NCI-H1092 treated with DMSO at 0.1 percent for 48 hours (cell line): ENCODE data around the gene CHST12.
"Not testable (repeated sequence)": the region's sequence is repeated elsewhere in the genome, so short reads cannot be mapped to it uniquely, and the experiment has no call there.

ENCODE experiments used
- DNase-seq: peaks from one replicate; lab custom pipeline; 2025; lab: John Stamatoyannopoulos, UW

Gene CHST12

DNA sequence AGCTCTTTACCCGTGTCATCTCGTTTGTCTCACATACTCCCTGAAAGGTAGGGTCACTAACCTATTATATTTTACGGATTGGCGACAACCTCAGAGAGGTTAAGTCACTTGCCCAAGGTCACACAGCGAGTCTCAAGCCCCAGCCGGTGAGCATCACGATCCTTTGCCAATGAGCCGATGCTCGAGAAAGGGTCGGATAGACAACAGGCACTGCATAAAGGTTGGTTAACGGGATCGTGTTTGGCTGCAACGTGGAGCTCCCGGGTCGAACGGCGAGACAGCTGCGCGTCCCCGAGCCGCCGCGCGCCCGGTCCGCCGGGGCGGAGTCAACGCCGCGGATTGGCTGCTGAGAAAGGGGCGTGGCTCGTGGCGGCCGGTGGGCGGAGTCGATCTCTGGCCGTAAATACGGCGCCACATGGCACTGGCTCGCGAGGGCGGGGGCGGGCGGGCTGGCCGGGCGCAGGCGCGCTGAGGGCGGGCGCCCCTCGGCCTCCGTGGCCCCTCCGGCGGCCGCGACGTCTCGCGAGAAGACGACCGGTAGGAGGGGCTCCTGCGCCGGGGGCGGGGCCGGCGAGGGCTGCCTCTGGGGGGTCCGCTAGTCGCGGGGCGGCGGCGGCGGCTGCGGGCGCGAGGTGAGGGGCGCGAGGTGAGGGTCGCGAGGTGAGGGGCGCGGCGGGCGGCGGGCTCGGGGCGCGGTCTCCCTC is at the start of gene CHST12:
Gene CHST12, plus strand, starts transcription at position 598 of the 704 bp plus-strand sequence. CDS start 29,029 bp downstream, outside the sequence.
- peak; percentile 95 for DNase-seq

DNA sequence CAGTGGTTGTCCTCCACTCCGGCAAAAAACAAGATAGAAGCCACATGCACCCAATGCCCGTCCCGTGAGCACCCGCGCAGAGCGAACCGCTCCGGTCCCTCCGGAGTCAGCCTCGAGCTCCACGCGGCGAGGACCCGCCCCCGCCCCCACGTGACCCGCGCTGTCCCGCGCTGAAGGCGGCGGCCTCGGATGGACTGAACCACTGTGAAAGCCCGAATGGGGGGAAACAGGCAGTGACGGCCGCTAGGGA is 49.5 kb upstream of the CHST12 start:
- peak; percentile 99 for DNase-seq

DNA sequence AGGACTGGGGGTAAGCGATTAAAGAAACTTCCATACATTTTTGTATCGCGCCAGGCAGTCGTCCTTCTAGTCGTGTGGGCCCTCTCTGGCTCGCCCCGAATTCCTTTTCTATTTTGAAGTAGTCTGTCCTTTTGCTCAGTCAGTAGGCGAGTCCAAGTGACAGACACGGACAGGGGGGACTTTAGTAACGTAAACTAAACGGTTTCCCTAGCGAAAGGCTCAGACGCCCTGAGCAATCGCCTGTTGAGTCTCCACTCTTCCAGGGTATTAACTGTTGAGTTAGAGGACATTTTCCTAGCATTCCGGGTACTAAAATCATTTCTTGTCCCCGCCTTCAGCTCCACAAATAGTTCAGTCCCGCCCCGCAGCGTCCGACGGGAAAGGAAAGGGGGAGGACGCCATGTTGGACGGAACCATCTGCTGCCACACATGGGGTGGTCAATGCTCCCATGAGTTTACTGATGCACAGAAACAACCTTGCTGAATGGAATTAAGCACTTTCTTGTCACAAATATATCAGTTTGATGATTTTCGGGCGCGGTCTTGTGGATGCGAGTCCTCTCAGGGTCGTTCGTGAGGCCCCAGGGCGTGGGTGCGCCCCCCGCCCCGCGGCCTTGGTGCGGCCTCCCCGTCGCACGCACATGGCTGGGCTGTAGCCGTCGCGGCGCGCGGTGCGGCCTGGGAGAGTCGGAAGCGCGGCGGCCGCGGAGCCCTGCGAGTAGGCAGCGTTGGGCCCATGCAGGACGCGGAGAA is 49.0 kb upstream of the CHST12 start, which contains the start of gene EIF3B:
Gene EIF3B, plus strand, starts transcription at position 642 of the 753 bp plus-strand sequence. Its CDS starts 95 bp downstream, at position 737.
- peak; percentile 99 for DNase-seq

DNA sequence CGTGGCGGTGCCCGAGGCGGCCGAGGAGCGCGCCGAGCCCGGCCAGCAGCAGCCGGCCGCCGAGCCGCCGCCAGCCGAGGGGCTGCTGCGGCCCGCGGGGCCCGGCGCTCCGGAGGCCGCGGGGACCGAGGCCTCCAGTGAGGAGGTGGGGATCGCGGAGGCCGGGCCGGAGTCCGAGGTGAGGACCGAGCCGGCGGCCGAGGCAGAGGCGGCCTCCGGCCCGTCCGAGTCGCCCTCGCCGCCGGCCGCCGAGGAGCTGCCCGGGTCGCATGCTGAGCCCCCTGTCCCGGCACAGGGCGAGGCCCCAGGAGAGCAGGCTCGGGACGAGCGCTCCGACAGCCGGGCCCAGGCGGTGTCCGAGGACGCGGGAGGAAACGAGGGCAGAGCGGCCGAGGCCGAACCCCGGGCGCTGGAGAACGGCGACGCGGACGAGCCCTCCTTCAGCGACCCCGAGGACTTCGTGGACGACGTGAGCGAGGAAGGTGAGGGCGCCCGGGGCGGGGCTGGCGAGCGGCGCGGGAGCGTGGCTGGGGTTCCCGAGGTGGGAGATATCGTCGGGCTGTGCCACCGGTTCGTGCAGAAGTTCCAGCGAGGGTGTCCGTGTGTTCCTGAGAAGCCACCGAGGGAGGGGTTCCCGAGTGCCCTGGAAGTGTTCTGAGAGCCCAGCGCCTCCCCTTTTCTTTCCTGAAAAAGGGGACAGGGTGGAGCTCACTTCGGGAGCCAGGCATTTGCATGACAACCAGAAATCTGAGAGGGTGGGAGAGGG is 48.3 kb upstream of the CHST12 start:
- no peak for DNase-seq

DNA sequence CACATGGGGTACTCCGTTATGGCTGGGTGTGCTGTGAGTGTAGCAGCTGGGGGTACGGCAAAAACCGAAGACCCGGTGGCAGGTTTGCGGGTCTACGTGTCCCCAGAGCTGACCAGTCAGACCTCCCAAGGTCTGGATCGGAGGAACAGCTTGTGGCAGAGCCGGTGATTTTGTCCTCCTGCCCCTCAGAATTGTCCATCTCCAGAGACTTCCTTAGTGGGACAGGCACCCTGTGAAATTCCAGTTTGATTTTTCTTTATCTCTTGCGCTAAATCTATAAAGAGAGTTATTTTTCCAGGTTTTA is 47.8 kb upstream of the CHST12 start:
- no peak for DNase-seq

DNA sequence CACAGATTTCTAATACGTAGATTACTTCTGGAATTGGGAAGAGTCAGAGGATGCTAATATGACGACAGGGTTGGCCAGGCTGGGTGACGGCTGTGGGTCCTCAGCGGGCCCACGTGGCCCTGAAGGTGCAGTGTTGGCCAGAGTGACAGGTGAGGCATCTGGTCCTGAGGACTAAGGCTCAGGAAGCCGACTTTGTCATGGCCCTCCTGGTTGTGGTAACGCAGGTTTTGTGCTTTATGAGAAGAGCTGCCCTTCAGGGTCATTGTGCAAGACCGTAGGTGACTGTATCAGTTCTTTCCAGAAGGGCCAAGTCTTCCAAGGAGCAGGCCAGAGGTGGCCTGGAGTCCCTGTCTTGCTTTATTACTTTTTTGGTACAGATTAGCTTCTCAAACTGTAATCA is 46.2 kb upstream of the CHST12 start:
- DNase-seq = no peak

DNA sequence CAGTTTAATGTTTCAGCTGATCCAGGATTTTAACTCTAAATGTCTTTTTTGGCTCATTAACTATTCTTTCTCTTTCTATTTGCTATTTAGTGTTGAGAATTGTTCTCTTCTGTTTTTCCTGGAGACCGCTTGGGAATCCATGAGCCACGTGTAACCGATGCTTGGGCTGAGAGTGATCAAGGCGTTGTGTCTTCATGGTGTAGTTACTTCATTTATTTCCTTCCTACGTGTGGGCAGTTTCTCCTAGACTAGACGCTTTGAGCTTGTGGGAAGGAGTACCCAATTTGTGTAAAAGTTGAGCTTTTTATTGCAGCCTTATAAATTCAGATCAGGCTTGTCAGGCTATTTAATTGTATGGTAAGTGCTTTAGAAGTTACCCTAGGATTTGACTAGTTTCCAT is 45.8 kb upstream of the CHST12 start:
- no peak for DNase-seq

DNA sequence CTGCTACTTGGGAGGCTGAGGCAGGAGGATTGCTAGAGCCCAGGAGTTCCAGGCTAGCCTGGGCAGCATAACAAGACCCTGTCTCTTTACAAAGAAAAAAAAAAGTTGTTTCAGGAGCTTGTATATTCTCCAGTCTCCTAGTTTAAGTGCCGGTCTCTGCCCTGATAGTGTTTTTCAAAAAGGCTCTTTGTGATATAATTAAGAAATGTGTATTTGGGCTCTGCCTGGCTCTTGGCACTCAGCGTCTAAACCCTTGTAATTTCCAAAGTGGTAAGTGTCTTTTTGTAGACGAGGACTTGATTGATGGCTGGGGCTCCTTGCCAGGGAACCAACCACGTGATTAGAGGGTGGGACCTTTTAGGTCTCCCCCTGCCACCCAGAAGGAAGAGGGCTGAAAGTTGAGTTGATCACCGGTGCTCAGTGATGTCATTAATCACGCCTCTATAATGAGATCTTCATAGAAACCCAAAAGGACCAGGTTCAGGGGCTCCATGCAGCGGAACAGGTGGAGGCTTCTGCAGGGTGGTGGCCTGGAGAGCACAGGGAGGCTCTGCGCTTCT is 44.4 kb upstream of the CHST12 start:
- DNase-seq = no peak

DNA sequence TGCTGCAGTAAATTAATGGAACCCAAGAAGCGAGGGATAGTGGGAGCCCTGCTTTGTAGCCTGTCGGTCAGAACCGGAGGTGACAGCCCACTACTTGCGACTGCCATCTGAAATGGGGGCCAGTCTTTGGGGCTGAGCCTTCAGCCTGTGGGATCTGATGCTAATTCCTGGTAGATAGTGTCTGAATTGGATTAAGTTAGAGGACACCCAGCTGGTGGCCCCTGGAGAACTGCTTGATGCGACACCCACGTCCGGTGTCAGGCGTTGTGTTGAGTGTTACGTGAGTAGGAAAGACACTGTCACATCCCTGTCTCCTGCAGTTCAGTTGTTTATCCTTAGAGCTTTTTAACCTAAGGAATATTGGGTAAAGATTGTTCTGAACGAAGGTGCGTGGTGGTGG is 43.8 kb upstream of the CHST12 start:
- no peak for DNase-seq

DNA sequence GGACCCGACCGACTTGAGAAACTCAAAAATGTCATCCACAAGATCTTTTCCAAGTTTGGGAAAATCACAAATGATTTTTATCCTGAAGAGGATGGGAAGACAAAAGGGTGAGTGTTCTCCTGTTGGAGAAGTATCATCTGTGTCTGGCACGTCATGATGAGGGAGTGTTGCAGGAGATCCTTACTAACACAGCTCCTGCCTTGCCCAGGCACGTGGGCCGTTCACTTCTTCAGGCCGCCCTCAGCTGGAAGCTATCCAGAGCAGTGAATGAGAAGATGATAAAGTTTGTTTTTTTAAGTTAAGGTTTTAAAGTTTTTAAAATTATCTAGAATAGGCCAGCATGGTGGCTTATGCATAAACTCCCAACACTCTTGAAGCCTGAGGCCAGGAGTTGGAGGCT is 42.6 kb upstream of the CHST12 start:
- DNase-seq = no peak

DNA sequence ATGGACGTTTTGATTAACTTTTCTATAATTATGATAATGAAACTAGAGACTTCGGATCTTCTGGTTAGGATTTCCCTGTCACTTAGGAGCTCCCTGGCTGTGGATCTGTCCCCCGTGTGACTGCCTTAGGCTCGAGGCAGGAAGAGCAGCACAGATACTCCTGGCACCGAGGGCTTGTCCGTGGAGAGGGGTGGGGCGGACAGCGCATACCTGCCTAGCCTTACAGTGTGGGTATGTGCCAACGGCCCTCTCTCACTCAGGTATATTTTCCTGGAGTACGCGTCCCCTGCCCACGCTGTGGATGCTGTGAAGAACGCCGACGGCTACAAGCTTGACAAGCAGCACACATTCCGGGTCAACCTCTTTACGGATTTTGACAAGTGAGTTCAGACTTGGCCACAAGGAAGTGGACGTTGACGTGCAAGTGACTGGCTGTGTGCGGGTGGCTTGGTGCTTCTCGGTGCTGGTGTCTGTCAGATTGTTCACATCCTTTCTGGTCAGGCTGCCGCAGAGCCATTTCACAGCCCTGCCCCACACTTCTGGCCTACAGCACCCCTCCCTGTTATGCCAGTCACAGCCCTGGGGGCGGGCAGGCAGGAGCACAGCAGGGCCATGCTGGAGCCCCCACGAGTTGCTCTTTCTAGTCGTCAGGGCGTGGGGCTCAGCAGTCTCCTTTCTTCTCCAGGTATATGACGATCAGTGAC is 40.9 kb upstream of the CHST12 start:
- DNase-seq = no peak

DNA sequence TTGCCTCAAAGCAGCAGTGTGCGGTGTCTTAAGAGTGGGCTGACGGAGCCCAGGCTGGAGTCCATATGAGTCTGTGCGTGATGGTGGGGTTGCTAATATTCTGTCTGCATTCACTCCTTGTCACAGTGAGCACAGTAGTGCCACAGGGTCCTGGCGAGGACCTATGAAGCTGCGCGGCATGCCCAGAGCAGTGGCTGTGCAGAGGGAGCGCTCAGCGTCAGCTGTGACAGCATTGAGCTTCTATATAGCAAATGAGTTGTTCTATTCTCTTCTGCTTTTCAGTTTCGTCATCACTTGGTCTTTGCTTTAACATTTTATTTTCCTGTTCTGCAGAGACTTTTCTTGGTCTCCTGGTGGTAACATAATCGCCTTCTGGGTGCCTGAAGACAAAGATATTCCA is 34.3 kb upstream of the CHST12 start:
- DNase-seq = no peak

DNA sequence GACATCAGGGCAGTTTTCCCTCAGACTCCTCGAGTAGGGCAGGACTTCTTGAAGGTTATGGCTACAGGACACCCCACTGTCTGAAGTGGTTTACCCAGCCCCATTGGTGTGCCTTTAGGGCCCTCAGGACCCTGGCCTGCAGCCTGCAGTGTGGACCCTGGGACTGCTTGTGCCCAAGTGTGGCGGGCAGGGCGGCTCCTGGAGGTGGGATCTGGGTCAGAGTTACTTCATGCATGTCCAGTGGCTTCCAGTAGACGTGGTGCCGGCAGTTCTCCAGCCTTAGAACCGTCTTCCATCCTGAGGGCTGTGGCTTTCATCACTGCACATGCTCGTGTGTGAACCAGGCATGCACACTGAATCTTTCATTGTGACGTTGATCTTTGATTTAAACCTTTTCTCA is 32.1 kb upstream of the CHST12 start:
- DNase-seq = no peak

DNA sequence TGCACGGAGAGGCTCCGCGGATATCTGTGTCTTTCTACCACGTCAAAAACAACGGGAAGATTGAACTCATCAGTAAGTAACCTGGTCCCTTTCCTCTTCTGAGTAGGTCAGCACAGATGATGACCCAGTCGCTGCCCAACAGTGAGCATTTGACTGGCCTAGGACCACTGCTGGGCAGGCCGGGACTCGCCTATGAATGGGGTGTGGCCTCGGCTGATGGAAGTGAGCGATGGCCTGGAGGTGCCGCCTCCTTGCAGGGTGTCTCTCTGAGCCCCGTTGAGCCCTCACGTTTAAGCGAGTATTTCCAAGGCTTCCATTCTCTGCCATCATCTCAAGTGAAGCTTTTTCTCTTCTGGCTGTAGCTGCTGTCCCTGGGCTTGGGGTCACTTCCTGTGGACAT is 30.7 kb upstream of the CHST12 start:
- DNase-seq = no peak

DNA sequence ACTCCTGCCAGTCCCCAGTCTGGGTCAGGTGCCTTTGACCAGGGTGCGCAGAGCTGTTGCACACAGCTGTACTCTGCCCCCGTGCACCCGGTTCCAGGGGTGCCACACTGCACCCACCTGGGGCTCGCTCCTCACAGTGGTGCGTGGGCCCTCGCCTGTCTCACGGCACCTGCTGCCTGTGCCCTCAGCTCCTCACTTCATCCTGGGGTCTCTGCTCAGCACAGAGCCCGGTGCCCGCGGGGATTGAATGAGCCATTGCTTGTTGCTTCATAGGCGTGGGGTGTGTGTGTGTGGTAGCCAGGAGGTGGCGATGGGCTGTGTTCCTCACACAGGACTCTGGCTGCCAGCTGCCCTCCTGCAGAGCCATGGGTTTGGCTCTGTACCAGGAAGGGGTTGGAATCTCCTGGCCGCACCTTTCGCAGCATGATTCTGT is 30.3 kb upstream of the CHST12 start:
- DNase-seq = no peak

DNA sequence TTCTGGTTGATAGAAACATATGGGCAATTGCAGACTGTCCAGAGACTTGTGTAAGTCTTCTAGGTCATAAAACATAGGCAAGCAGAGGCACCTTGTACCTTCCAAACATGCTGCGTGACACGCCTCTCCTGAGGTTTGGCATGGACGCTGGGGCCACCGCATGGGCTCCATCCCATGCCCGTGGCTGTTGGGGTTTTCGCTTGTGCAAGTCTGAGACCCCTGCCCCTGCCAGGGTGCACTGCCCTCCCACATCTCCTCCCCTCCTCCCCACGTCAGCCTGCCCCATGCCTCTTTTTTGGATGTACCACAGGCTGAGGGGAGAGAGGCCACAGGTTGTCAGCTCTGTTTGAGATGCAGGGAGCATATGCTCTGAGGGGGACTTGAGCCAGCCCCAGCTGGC is 29.8 kb upstream of the CHST12 start:
- no peak for DNase-seq

DNA sequence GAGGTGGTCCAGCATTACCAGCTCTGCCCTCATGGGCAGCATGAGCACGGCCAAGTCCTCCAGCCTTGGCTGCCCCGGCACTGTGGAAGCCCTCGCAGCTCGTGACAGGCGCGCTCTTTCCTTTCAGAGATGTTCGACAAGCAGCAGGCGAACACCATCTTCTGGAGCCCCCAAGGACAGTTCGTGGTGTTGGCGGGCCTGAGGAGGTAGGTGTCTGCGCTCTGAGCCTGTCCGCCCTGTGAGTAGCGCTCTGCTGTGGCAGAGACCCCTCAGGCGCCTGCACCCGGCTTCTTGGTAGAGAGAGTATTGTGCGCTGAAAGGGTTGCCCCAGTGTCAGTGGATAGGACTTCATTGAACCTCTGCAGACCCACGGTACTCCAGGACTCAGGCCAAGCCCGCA is 29.0 kb upstream of the CHST12 start:
- DNase-seq = no peak

DNA sequence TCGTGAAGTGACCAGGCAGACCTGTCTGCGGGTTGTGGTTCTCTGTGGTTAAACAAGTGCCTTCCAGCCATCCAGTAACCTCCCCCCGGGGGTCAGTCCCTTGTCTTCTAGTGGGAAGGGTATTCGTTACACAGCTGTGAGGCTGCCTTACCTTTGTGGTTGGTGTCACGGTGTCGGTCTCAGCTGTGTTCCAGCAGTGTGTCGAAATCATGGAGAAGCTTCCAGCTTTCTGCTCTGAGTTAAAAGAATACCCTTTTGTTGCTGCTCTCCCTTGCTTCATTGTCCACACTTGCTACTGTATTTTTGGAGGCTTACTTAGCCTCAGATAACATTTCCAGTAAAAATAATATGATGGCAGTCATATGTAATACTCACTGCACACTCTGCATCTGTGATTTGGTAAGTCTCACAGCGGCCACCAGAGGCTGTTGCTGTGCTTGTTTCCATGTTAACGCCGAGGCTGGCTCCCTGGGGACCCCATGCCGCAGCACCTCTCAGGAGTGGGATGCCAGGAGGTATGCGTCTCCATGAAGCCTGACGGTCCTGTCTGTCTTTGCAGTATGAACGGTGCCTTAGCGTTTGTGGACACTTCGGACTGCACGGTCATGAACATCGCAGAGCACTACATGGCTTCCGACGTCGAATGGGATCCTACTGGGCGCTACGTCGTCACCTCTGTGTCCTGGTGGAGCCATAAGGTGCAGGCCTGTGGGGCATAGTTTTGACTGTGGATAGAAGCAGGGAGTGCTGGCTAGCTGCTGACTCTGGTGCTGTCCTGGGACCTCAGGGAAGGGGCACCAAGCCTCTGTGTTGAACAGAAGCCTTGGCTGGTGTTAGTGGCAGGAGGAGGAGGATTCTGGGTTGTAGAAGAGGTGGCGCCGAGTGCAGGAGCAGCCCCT is 28.3 kb upstream of the CHST12 start:
- DNase-seq = no peak

DNA sequence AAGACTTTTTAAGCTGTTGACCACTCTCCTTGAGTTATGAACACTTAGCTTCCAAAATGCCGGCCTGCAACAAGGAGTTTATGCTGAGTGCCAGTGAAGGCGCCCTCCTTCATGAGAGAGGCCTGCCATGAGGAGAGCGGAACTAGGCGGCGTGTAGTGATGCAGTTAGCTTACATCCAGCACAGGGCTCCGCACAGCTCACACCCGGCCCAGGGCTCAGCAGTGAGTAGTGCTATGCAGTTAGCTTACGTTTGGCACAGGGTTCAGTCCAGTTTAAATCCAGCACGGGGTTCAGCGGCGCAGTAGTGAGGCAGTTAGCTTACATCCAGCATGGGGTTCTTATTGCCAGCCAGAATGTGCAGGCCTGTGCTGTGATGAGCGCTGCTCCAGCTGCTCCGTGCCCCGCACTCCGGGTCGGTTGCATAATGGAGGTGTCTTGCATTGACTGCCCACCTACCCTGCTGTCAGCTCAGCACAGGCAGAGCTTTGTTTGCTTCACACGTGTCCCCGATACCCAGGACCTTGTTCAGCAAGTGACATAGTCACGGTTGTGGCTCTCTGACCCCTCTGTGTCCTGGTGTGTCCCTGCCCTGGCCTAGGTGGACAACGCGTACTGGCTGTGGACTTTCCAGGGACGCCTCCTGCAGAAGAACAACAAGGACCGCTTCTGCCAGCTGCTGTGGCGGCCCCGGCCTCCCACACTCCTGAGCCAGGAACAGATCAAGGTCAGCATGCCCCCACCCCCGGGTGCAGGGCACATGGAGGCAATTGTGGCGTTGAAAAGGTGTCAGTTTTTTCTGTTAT is 26.9 kb upstream of the CHST12 start:
- DNase-seq = no peak

DNA sequence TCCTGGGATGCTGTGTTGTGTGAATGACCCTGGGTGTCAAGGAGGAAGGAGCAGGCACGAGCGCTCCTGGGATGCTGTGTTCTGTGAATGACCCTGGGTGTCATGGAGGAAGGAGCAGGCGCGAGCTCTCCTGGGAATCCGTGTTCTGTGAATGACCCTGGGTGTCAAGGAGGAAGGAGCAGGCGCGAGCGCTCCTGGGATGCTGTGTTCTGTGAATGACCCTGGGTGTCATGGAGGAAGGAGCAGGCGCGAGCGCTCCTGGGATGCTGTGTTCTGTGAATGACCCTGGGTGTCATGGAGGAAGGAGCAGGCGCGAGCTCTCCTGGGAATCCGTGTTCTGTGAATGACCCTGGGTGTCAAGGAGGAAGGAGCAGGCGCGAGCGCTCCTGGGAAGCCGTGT is 25.9 kb upstream of the CHST12 start:
- not testable (repeated sequence) for DNase-seq
